ENCODE measurements around the gene PRKCI. TPM values are rescaled to one million over a fixed set of nuclear protein-coding genes. Genes with fewer than 3 reads are reported as not detected.
"Not testable (repeated sequence)": the region's sequence is repeated elsewhere in the genome, so short reads cannot be mapped to it uniquely, and the experiment has no call there.

The PRKCI gene
- total RNA-seq, 1 experiment from 2014 or later, result 43.7 TPM

GRCh38 chr3:170205302-170205701, 16.9 kb upstream of the PRKCI start:
- POLR2A ChIA-PET, result no interaction called here
- CTCF ChIA-PET, result no interaction called here
- TF ChIP-seq POLR2AphosphoS5 (IDR thresholded peaks at IDR 0.05; ENCODE audit: low read depth, low read length) (no peak), SIN3A (IDR thresholded peaks at IDR 0.05; ENCODE audit: borderline replicate concordance, insufficient read depth, low read depth, low read length) (no peak)

GRCh38 chr3:170206164-170206762, 16.0 kb upstream of the PRKCI start:
- intact Hi-C loops (cut with micrococcal nuclease; ENCODE audit: unreplicated experiment), result loop anchor here (1.0 kb wide), 1 partner anchor 65 kb away; no protein-coding TSS in a partner anchor
- H3K4me3 ChIP-seq (ENCODE audit: low read depth in 2 of 2, low read length in 2 of 2); H3K4me1 ChIP-seq (ENCODE audit: control insufficient read depth, insufficient read depth, low read length); H3K36me3 ChIP-seq (ENCODE audit: control insufficient read depth, insufficient read depth, low read length); in situ Hi-C loops (cut with HindIII; ENCODE audit: low pct_unique_long_range_greater_than_20kb, low sequenced_read_pairs); POLR2A ChIA-PET; ATAC-seq; DNase-seq (ENCODE audit: low read depth, low spot score); H3K9me3 ChIP-seq (ENCODE audit: control insufficient read depth, insufficient read depth, low read depth, low read length); H3K27me3 ChIP-seq (ENCODE audit: control insufficient read depth, insufficient read depth, low read length); CTCF ChIA-PET; H3K27ac ChIP-seq (ENCODE audit: low read length); BruUV-seq (replicated peaks): not testable (repeated sequence)

More at GRCh38 chr3:170205302-170205701, 16.9 kb upstream of the PRKCI start:
- DNase-seq (ENCODE audit: low read depth, low spot score) (no peak), ATAC-seq (no peak)
- in situ Hi-C loops (cut with HindIII; ENCODE audit: low pct_unique_long_range_greater_than_20kb, low sequenced_read_pairs) (no loop called here), intact Hi-C loops (cut with micrococcal nuclease; ENCODE audit: unreplicated experiment) (no loop called here)
- BruUV-seq (replicated peaks), result no TSS peak
- Histone ChIP-seq H3K36me3 (ENCODE audit: control insufficient read depth, insufficient read depth, low read length) (no peaks in the 10 kb centered on the region), H3K4me1 (ENCODE audit: control insufficient read depth, insufficient read depth, low read length) (no peaks in the 10 kb centered on the region), H3K4me3 (ENCODE audit: low read depth in 2 of 2, low read length in 2 of 2) (no peak overlapping the region), H3K27me3 (ENCODE audit: control insufficient read depth, insufficient read depth, low read length) (peaks cover 2% of the 10 kb centered on the region; the same call in 1 of the 2 replicates), H3K27ac (ENCODE audit: low read length) (no peak overlapping the region), H3K9me3 (ENCODE audit: control insufficient read depth, insufficient read depth, low read depth, low read length) (no peaks in the 10 kb centered on the region)

DNA sequence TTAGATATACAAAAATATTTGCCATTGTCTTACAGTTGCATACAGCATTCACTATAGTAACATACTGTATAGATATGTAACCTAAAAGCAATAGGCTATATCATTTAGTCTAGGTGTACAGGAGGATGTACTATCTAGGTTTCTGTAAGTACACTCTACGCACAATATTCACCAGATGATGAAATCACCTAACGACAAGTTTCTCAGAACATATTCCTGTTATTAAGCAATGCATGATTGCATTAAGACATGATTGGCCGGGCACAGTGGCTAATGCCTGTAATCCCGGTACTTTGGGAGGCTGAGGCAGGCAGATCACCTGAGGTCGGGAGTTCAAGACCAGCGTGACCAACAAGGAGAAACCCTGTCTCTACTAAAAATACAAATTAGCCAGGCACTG, 14.5 kb upstream of the PRKCI start:
- ATAC-seq, result no peak
- H3K27ac ChIP-seq (ENCODE audit: low read length), result no peak overlapping the region
- no peaks in the 10 kb centered on the region for H3K36me3 ChIP-seq (ENCODE audit: control insufficient read depth, insufficient read depth, low read length)
- in situ Hi-C loops (cut with HindIII; ENCODE audit: low pct_unique_long_range_greater_than_20kb, low sequenced_read_pairs) (no loop called here), intact Hi-C loops (cut with micrococcal nuclease; ENCODE audit: unreplicated experiment) (no loop called here)
- no peak for TF ChIP-seq TCF7L2 (IDR thresholded peaks at IDR 0.05; ENCODE audit: low read depth, low read length)
- no TSS peak for BruUV-seq (replicated peaks)
- no peak overlapping the region for H3K4me3 ChIP-seq (ENCODE audit: low read depth in 2 of 2, low read length in 2 of 2)
- ChIA-PET CTCF (no interaction called here), POLR2A (no interaction called here)
- H3K4me1 ChIP-seq (ENCODE audit: control insufficient read depth, insufficient read depth, low read length), result no peaks in the 10 kb centered on the region
- no peaks in the 10 kb centered on the region; the same call in 1 of the 2 replicates for H3K27me3 ChIP-seq (ENCODE audit: control insufficient read depth, insufficient read depth, low read length)
- H3K9me3 ChIP-seq (ENCODE audit: control insufficient read depth, insufficient read depth, low read depth, low read length), result no peaks in the 10 kb centered on the region
- no peak for DNase-seq (ENCODE audit: low read depth, low spot score)

- POLR2A ChIA-PET, result no interaction called here
- H3K27ac ChIP-seq (ENCODE audit: low read length), result no peak overlapping the region
- CTCF ChIA-PET, result no interaction called here
- H3K4me1 ChIP-seq (ENCODE audit: control insufficient read depth, insufficient read depth, low read length), result no peaks in the 10 kb centered on the region
- no peak for DNase-seq (ENCODE audit: low read depth, low spot score)
- no TSS peak for BruUV-seq (replicated peaks)
- no peak overlapping the region for H3K4me3 ChIP-seq (ENCODE audit: low read depth in 2 of 2, low read length in 2 of 2)
- H3K27me3 ChIP-seq (ENCODE audit: control insufficient read depth, insufficient read depth, low read length), result no peaks in the 10 kb centered on the region; the same call in 1 of the 2 replicates
- in situ Hi-C loops (cut with HindIII; ENCODE audit: low pct_unique_long_range_greater_than_20kb, low sequenced_read_pairs), result no loop called here
- intact Hi-C loops (cut with micrococcal nuclease; ENCODE audit: unreplicated experiment), result no loop called here
- no peaks in the 10 kb centered on the region for H3K36me3 ChIP-seq (ENCODE audit: control insufficient read depth, insufficient read depth, low read length)
- TF ChIP-seq REST (IDR thresholded peaks at IDR 0.05; ENCODE audit: insufficient read depth in 1 of 2, low read depth in 2 of 2, low read length in 1 of 2) (no peak), SIN3A (IDR thresholded peaks at IDR 0.05; ENCODE audit: borderline replicate concordance, insufficient read depth, low read depth, low read length) (no peak), POLR2AphosphoS5 (IDR thresholded peaks at IDR 0.05; ENCODE audit: low read depth, low read length) (no peak), TCF7L2 (IDR thresholded peaks at IDR 0.05; ENCODE audit: low read depth, low read length) (no peak)
- TF ChIP-seq, protein P1, sequence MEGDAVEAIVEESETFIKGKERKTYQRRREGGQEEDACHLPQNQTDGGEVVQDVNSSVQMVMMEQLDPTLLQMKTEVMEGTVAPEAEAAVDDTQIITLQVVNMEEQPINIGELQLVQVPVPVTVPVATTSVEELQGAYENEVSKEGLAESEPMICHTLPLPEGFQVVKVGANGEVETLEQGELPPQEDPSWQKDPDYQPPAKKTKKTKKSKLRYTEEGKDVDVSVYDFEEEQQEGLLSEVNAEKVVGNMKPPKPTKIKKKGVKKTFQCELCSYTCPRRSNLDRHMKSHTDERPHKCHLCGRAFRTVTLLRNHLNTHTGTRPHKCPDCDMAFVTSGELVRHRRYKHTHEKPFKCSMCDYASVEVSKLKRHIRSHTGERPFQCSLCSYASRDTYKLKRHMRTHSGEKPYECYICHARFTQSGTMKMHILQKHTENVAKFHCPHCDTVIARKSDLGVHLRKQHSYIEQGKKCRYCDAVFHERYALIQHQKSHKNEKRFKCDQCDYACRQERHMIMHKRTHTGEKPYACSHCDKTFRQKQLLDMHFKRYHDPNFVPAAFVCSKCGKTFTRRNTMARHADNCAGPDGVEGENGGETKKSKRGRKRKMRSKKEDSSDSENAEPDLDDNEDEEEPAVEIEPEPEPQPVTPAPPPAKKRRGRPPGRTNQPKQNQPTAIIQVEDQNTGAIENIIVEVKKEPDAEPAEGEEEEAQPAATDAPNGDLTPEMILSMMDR (IDR thresholded peaks at IDR 0.05), result no peak
- no peak for ATAC-seq
- H3K9me3 ChIP-seq (ENCODE audit: control insufficient read depth, insufficient read depth, low read depth, low read length), result no peaks in the 10 kb centered on the region
Observed at GRCh38 chr3:170211668-170212067, 10.6 kb upstream of the PRKCI start.
